HCT116 (cell line): ENCODE measurements around the gene CCDC30. TPM values are rescaled to one million over a fixed set of nuclear protein-coding genes. Genes with fewer than 3 reads are reported as not detected.
A peak's percentile ranks its signal among the peaks of the same experiment; 100 is the strongest.

Source experiments
- ATAC-seq: fragments of 200-7000 bp; cut with Tn5 transposase; 2 replicates; pipeline ENCODE4 v1.9.1; 2020; ENCODE audit warnings: mild to moderate bottlenecking, moderate library complexity
- BruUV-seq: library from RNA; stranded (reverse); fragments of 400-500 nt; replicated peaks from 2 replicates; lab custom pipeline; 2021; lab: Mats Ljungman, UMichigan
- CTCF ChIA-PET: fragments of 300-600 bp; sonication (Branson Sonifier 250); formaldehyde crosslinking; loops from one replicate; lab custom pipeline; 2021; ENCODE audit warnings: antibody characterized with exemption; lab: Charles Lee
- POLR2A ChIA-PET: fragments of 300-600, 350-600 bp; sonication (Branson Sonifier 250); formaldehyde crosslinking; loops from one replicate; lab custom pipeline; 2021; ENCODE audit warnings: antibody characterized with exemption; lab: Charles Lee
- RAD21 ChIA-PET, 2 experiments: fragments of 300-600 bp; sonication (Branson Sonifier 250); formaldehyde crosslinking; loops; one replicate each; lab custom pipeline; 2023; ENCODE audit warnings: low total read pairs in 2 of 2; ENCODE audit not compliant: uncharacterized antibody in 2 of 2, unreplicated experiment in 2 of 2, low non-redundant PET in 1 of 2; lab: Charles Lee
- DNase-seq: peaks from one replicate; pipeline ENCODE4 v3.0.0-alpha.2; 2010; ENCODE audit warnings: low read depth, low spot score
- H2AFZ ChIP-seq: fragments of 200-600 bp; shearing (Covaris generic), sonication (generic); 2 replicates; pipeline ENCODE4 v1.6.1; 2017; ENCODE audit warnings: low read depth, mixed run types, mixed read lengths, antibody characterized with exemption, low read length; ENCODE audit not compliant: poor library complexity, severe bottlenecking
- H3K27ac ChIP-seq: 2 replicates; pipeline ENCODE4 v1.5.1; 2012; ENCODE audit warnings: low read depth, low read length
- H3K27me3 ChIP-seq: fragments of 200-600 bp; sonication (generic); 2 replicates; pipeline ENCODE4 v1.6.1; 2016; ENCODE audit warnings: mixed run types, low read length, mixed read lengths; ENCODE audit not compliant: insufficient read depth
- H3K36me3 ChIP-seq, 2 experiments: fragments of 200-500 bp in 1 of 2; fragments of 200-600 bp in 1 of 2; sonication (Bioruptor generic) in 1 of 2; sonication (generic) in 1 of 2; 2 replicates each; pipeline versions ENCODE4 v1.5.1 to v1.6.1; 2014 to 2016; ENCODE audit warnings: low read length in 2 of 2, inconsistent platforms in 1 of 2, mixed read lengths in 1 of 2, mixed run types in 1 of 2; ENCODE audit not compliant: insufficient read depth in 2 of 2, control insufficient read depth in 1 of 2
- H3K4me1 ChIP-seq, 2 experiments: fragments of 200-600 bp in 1 of 2; sonication (generic) in 1 of 2; 2 replicates each; pipeline versions ENCODE4 v1.5.1 to v1.6.1; 2012 to 2017; ENCODE audit warnings: low read length in 2 of 2, inconsistent platforms in 1 of 2, mild to moderate bottlenecking in 1 of 2, mixed read lengths in 1 of 2, mixed run types in 1 of 2, moderate library complexity in 1 of 2; ENCODE audit not compliant: insufficient read depth in 2 of 2, control insufficient read depth in 1 of 2
- H3K4me2 ChIP-seq: fragments of 200-600 bp; sonication (generic); 2 replicates; pipeline ENCODE4 v1.6.1; 2017; ENCODE audit warnings: mixed run types, low read length, mixed read lengths
- H3K4me3 ChIP-seq, 2 experiments: fragments of 200-600 bp in 1 of 2; sonication (generic) in 1 of 2; replicated peaks in 1 of 2; 2 replicates each; pipeline ENCODE4 v1.5.1; 2011 to 2016; ENCODE audit warnings: low read length in 2 of 2, control low read depth in 1 of 2, low read depth in 1 of 2, mild to moderate bottlenecking in 1 of 2, mixed read lengths in 1 of 2, mixed run types in 1 of 2
- H3K79me2 ChIP-seq: fragments of 200-600 bp; sonication (generic); 2 replicates; pipeline ENCODE4 v1.6.1; 2017; ENCODE audit warnings: mild to moderate bottlenecking, mixed run types, low read length, moderate library complexity, mixed read lengths; ENCODE audit not compliant: insufficient read depth
- H3K9ac ChIP-seq: fragments of 200-600 bp; sonication (generic); 2 replicates; pipeline ENCODE4 v1.6.1; 2016; ENCODE audit warnings: low read length, mixed read lengths
- H3K9me2 ChIP-seq: fragments of 200-600 bp; sonication (generic), shearing (Covaris generic); 2 replicates; pipeline ENCODE4 v1.6.1; 2017; ENCODE audit warnings: mixed run types, mild to moderate bottlenecking, moderate library complexity; ENCODE audit not compliant: insufficient read depth
- H3K9me3 ChIP-seq, 2 experiments: fragments of 200-500 bp in 1 of 2; fragments of 200-600 bp in 1 of 2; sonication (Bioruptor generic) in 1 of 2; sonication (generic) in 1 of 2; 2 replicates each; pipeline ENCODE4 v1.6.1; 2014 to 2017; ENCODE audit warnings: low read length in 2 of 2, mixed read lengths in 2 of 2, inconsistent platforms in 1 of 2, low read depth in 1 of 2, mild to moderate bottlenecking in 1 of 2, mixed run types in 1 of 2, moderate library complexity in 1 of 2; ENCODE audit not compliant: control insufficient read depth in 1 of 2, insufficient read depth in 1 of 2
- H4K20me1 ChIP-seq: fragments of 200-600 bp; sonication (generic), shearing (Covaris generic); 2 replicates; pipeline ENCODE4 v1.6.1; 2017; ENCODE audit warnings: mixed run types, mild to moderate bottlenecking, moderate library complexity; ENCODE audit not compliant: insufficient read depth
- ATF3 ChIP-seq: IDR thresholded peaks from 2 replicates; pipeline ENCODE4 v1.6.1; 2012
- CEBPB ChIP-seq: IDR thresholded peaks from 2 replicates; pipeline ENCODE4 v1.6.1; 2012; ENCODE audit warnings: low read depth
- EGR1 ChIP-seq: IDR thresholded peaks from 2 replicates; pipeline ENCODE4 v1.6.1; 2012; ENCODE audit warnings: low read depth
- ELF1 ChIP-seq: IDR thresholded peaks from 2 replicates; pipeline ENCODE4 v1.6.1; 2012; ENCODE audit warnings: low read depth, borderline replicate concordance
- EZH2 ChIP-seq: fragments of 200-600 bp; sonication (generic); IDR thresholded peaks from 2 replicates; pipeline ENCODE4 v1.6.1; 2017; ENCODE audit warnings: antibody characterized with exemption, mixed run types
- EZH2phosphoT487 ChIP-seq: fragments of 200-600 bp; IDR thresholded peaks from 2 replicates; pipeline ENCODE4 v1.6.1; 2018; ENCODE audit warnings: antibody characterized with exemption, borderline replicate concordance
- FOSL1 ChIP-seq: IDR thresholded peaks from 2 replicates; pipeline ENCODE4 v1.6.1; 2012; ENCODE audit warnings: low read depth
- JUND ChIP-seq: IDR thresholded peaks from 2 replicates; pipeline ENCODE4 v1.6.1; 2012
- POLR2A ChIP-seq: IDR thresholded peaks from 2 replicates; pipeline ENCODE4 v1.7.0; 2011; ENCODE audit warnings: borderline replicate concordance; ENCODE audit not compliant: insufficient read depth, insufficient read length; ENCODE audit errors: extremely low read depth
- POLR2AphosphoS5 ChIP-seq: IDR thresholded peaks from 2 replicates; pipeline ENCODE4 v1.6.1; 2011; ENCODE audit warnings: mild to moderate bottlenecking, low read depth, low read length, moderate library complexity
- RAD21 ChIP-seq: IDR thresholded peaks from 2 replicates; pipeline ENCODE4 v1.6.1; 2012; ENCODE audit warnings: low read depth, mild to moderate bottlenecking
- SIN3A ChIP-seq: IDR thresholded peaks from 2 replicates; pipeline ENCODE4 v1.6.1; 2012; ENCODE audit warnings: low read depth
- SP1 ChIP-seq: IDR thresholded peaks from 2 replicates; pipeline ENCODE4 v1.6.1; 2012; ENCODE audit warnings: low read depth
- SRF ChIP-seq: IDR thresholded peaks from 2 replicates; pipeline ENCODE4 v1.6.1; 2012; ENCODE audit warnings: low read depth
- TCF7L2 ChIP-seq: IDR thresholded peaks from 2 replicates; pipeline ENCODE4 v1.7.0; 2011; ENCODE audit warnings: borderline replicate concordance, inconsistent platforms; ENCODE audit not compliant: insufficient read depth, insufficient read length; ENCODE audit errors: extremely low read depth
- YY1 ChIP-seq: IDR thresholded peaks from 2 replicates; pipeline ENCODE4 v1.6.1; 2011; ENCODE audit warnings: low read length, low read depth, moderate library complexity, mild to moderate bottlenecking; ENCODE audit not compliant: insufficient replicate concordance; ENCODE audit errors: extremely low read depth
- ZFX ChIP-seq: fragments of 450-650 bp; IDR thresholded peaks from 2 replicates; pipeline ENCODE4 v1.6.1; 2017
- ZNF274 ChIP-seq: fragments of 200-500 bp; sonication (Bioruptor generic); IDR thresholded peaks from 2 replicates; pipeline ENCODE4 v1.6.1; 2014; ENCODE audit warnings: mild to moderate bottlenecking, low read depth, low read length, inconsistent platforms
- intact Hi-C: fragments of 100-400 bp; cut with micrococcal nuclease; formaldehyde crosslinking; loops from 2 replicates; pipeline ENCODE4 v1.10.0; 2022
- total RNA-seq: library from RNA; stranded (reverse); gene quantifications from one replicate; pipeline ENCODE4 v1.2.1, GENCODE V29; 2021; ENCODE audit not compliant: unreplicated experiment
- TF ChIP-seq, protein P1 (sequence below): IDR thresholded peaks from 2 replicates; pipeline ENCODE4 v1.6.1; 2012; ENCODE audit warnings: low read depth
- TF ChIP-seq, protein P2 (sequence below): IDR thresholded peaks from 2 replicates; pipeline ENCODE4 v1.6.1; 2012
- TF ChIP-seq, protein P3 (sequence below), 3 experiments: fragments of 200-600 bp in 1 of 3; sonication (generic) in 1 of 3; IDR thresholded peaks in 2 of 3; conservative IDR thresholded peaks in 1 of 3; 2 replicates each; pipeline ENCODE4 v1.5.1; 2012 to 2017; ENCODE audit warnings: low read depth in 2 of 3, low read length in 2 of 3, antibody characterized with exemption in 1 of 3, borderline replicate concordance in 1 of 3, control low read depth in 1 of 3, mild to moderate bottlenecking in 1 of 3, mixed read lengths in 1 of 3, mixed run types in 1 of 3, moderate library complexity in 1 of 3; ENCODE audit not compliant: insufficient read depth in 1 of 3

The CCDC30 gene
- total RNA-seq, 1 experiment from 2014 or later, result 2.0 TPM

DNA sequence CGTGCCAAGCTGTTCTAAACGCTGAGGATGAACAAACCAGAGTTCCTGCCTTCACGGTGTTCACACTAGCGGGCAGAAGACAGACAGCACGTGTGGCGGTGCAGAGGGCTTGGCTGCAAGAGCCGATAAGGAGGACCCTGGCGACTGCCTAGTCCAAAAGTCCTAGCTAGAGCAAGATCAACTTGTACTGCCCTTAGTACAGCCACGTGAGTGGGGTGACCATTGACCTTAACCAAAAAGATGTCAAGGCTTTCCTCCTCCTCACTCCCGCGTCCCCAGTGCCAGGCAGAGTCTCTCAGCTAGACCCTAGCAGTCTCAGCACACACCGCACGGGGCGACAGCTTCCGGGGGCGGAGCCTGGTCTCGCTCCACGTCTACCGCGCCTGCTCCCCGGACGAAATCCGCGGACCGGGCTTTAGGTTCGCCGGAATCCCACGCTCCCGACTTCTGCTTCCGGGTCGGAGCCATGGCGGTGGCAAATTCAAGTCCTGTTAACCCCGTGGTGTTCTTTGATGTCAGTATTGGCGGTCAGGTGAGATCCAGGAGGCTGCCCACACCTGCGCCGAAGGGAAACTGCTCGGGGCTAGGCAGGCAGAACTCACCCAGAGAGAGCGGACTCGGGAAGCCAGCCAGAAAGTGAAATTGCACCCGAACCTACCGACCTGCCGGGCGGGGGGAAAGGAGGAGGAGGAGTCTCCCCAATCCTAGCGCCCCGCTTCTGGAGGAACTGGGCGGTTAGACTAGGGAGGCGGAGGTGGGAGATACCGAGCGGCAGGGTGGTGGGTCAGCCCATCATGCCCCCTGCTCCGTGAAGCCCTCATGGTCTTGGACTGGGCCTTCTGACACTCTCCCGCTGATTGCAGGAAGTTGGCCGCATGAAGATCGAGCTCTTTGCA lies 195.1 kb downstream of the CCDC30 start, which contains the start of gene PPIH:
Gene PPIH, plus strand, starts transcription at position 443 of the 896 bp plus-strand sequence. Its CDS starts 24 bp downstream, at position 467.
- ATAC-seq (peak; percentile 99), DNase-seq (peak; percentile 88)
- Histone ChIP-seq H3K4me3 (peak within 1 kb of the TSS; percentile 89 to 98), H3K9me2 (no peaks in the 10 kb centered on the region), H3K27me3 (no peaks in the 10 kb centered on the region), H3K27ac (peak within 1 kb of the TSS; percentile 70), H3K9ac (peak within 1 kb of the TSS; percentile 94), H3K79me2 (peaks cover 50% of the 10 kb centered on the region), H3K9me3 (no peaks in the 10 kb centered on the region), H3K36me3 (peaks cover 8 to 21% of the 10 kb centered on the region in 2 experiments), H4K20me1 (no peaks in the 10 kb centered on the region), H2AFZ (no peak within 1 kb of the TSS), H3K4me2 (peak within 1 kb of the TSS; percentile 92), H3K4me1 (peaks cover 11 to 21% of the 10 kb centered on the region in 2 experiments; a peak in 3 of 4 replicates)
- intact Hi-C loops, result loop anchor here (10.0 kb wide), 1 partner anchor 313 kb away; no protein-coding TSS in a partner anchor
- RAD21 ChIA-PET, result no interaction called here
- CTCF ChIA-PET, result no interaction called here
- BruUV-seq, result TSS peak; percentile 68
- POLR2A ChIA-PET, result interaction anchor here (1.1 to 1.4 kb wide), 2 partner anchors 24 to 108 kb away, joined by 4 to 7 read pairs; partner anchors contain the start of gene YBX1
- TF ChIP-seq, protein P1, sequence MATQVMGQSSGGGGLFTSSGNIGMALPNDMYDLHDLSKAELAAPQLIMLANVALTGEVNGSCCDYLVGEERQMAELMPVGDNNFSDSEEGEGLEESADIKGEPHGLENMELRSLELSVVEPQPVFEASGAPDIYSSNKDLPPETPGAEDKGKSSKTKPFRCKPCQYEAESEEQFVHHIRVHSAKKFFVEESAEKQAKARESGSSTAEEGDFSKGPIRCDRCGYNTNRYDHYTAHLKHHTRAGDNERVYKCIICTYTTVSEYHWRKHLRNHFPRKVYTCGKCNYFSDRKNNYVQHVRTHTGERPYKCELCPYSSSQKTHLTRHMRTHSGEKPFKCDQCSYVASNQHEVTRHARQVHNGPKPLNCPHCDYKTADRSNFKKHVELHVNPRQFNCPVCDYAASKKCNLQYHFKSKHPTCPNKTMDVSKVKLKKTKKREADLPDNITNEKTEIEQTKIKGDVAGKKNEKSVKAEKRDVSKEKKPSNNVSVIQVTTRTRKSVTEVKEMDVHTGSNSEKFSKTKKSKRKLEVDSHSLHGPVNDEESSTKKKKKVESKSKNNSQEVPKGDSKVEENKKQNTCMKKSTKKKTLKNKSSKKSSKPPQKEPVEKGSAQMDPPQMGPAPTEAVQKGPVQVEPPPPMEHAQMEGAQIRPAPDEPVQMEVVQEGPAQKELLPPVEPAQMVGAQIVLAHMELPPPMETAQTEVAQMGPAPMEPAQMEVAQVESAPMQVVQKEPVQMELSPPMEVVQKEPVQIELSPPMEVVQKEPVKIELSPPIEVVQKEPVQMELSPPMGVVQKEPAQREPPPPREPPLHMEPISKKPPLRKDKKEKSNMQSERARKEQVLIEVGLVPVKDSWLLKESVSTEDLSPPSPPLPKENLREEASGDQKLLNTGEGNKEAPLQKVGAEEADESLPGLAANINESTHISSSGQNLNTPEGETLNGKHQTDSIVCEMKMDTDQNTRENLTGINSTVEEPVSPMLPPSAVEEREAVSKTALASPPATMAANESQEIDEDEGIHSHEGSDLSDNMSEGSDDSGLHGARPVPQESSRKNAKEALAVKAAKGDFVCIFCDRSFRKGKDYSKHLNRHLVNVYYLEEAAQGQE, result no peak
- peak; percentile 87 for TF ChIP-seq EGR1
- peak; percentile 72 for TF ChIP-seq ELF1
- TF ChIP-seq POLR2A, result peak; percentile 90
- no peak for TF ChIP-seq CEBPB
- TF ChIP-seq EZH2phosphoT487, result no peak
- TF ChIP-seq SP1, result peak; percentile 86
- TF ChIP-seq POLR2AphosphoS5, result peak; percentile 96
- TF ChIP-seq RAD21, result no peak
- peak; percentile 91 for TF ChIP-seq YY1
- TF ChIP-seq TCF7L2, result peak; percentile 94
- TF ChIP-seq JUND, result peak; percentile 6; the same call in 1 of the 2 replicates
- TF ChIP-seq, protein P2, sequence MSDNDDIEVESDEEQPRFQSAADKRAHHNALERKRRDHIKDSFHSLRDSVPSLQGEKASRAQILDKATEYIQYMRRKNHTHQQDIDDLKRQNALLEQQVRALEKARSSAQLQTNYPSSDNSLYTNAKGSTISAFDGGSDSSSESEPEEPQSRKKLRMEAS, result peak; percentile 92
- TF ChIP-seq EZH2, result no peak
- TF ChIP-seq ZNF274, result no peak
- TF ChIP-seq SIN3A, result peak; percentile 93
- TF ChIP-seq ZFX, result peak; percentile 54; the same call in 1 of the 2 replicates
- TF ChIP-seq FOSL1, result no peak
- no peak for TF ChIP-seq ATF3
- TF ChIP-seq, protein P3, sequence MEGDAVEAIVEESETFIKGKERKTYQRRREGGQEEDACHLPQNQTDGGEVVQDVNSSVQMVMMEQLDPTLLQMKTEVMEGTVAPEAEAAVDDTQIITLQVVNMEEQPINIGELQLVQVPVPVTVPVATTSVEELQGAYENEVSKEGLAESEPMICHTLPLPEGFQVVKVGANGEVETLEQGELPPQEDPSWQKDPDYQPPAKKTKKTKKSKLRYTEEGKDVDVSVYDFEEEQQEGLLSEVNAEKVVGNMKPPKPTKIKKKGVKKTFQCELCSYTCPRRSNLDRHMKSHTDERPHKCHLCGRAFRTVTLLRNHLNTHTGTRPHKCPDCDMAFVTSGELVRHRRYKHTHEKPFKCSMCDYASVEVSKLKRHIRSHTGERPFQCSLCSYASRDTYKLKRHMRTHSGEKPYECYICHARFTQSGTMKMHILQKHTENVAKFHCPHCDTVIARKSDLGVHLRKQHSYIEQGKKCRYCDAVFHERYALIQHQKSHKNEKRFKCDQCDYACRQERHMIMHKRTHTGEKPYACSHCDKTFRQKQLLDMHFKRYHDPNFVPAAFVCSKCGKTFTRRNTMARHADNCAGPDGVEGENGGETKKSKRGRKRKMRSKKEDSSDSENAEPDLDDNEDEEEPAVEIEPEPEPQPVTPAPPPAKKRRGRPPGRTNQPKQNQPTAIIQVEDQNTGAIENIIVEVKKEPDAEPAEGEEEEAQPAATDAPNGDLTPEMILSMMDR (IDR thresholded peaks at IDR 0.05 in 2 of 3, conservative IDR thresholded peaks at IDR 0.05 in 1 of 3; ENCODE audit: borderline replicate concordance in 1 of 3, insufficient read depth in 1 of 3, low read depth in 2 of 3, low read length in 2 of 3), result no peak
- no peak for TF ChIP-seq SRF
